Testis (tissue), 2 donors: ENCODE results near the gene TERB2.
"Not testable (repeated sequence)": the region's sequence is repeated elsewhere in the genome, so short reads cannot be mapped to it uniquely, and the experiment has no call there.

Experiments
- CTCF ChIP-seq, 3 experiments: fragments of 450-650 bp in 2 of 3; fragments of 200-600 bp in 1 of 3; sonication (generic) in 1 of 3; IDR thresholded peaks; one replicate each; pipeline ENCODE4 v1.5.1; 2016 to 2019; ENCODE audit warnings: antibody characterized with exemption in 3 of 3, mild to moderate bottlenecking in 2 of 3, moderate library complexity in 1 of 3
- POLR2A ChIP-seq: fragments of 450-650 bp; IDR thresholded peaks from one replicate; pipeline ENCODE4 v1.6.1; 2017; ENCODE audit warnings: antibody characterized with exemption, mild to moderate bottlenecking, moderate library complexity

GRCh38 chr15:44987711-44988110 is 31.2 kb downstream of the TERB2 start:
- not testable (repeated sequence) for TF ChIP-seq CTCF (IDR thresholded peaks at IDR 0.05); POLR2A
